MV-4-11 (cell line): ENCODE data around the gene POLR3C.

Experiments
- DNase-seq: peaks from one replicate; lab custom pipeline; 2025; lab: John Stamatoyannopoulos, UW

Gene POLR3C

DNA sequence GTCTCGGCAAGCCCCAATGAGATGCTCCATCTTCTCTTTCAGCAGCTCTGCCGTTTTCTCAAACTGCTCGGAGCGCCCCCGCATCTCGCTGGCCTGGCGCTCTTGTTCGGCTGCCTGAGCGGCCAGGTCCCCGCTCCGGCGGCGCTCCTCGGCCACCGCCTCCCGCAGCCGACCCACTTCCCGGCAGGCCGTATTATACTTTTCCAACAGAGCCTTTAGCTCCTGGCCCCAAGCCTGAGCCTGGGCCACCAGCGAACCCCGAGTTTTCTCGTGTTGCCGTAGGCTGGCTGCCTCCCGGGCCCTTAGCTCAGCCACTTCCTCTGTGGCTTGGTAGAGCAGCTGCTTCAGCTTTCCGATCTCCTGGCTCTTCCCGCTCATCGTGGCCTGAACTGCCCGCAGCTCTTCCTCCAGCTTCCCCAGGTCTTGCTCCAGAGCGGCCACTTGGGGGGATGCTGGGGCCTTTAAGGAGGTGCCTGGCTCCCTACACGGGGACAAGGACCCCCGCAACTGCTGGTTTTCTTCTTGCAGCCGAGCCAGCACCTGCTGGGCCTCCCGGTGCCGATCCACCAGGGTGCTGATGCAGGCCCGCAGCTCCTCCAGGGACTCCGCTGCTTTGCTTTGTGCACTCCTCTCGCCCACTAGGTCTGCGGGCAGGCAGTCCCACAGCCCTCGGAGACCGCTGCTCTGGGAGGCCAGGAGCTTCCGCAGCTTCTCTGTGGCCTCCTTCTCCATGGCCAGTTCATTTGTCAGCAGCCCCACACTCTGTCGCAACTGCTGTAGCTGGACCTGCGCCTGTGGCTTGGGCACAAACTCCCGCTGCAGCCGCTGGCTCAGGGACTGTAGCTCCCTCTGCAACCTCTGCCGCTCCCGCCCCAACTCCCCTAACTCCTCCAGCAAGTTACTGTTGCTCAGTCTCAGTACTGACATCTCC is 48.3 kb downstream of the POLR3C start:
- peak; percentile 65 for DNase-seq

DNA sequence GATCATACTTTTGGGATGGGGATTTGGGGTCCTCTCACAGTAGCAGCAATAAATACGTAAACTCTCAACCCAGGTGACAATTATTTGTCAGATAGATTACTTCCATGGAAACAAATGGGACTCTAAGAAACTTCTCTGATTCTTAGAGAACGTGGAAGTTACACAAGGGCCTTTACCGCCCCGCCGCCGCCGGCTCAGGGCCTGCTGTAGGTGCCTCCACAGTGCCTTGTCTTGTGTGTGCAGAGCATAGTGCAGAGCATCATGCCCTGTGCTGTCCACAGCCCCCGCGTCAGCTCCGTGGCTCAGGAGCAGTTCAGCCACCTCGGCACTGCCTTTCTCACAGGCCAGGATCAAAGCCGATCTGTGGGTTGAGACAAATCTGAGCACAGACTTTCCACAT is 50.6 kb downstream of the POLR3C start:
- peak; percentile 46 for DNase-seq

GRCh38 chr1:145877923-145878486 is 54.0 kb downstream of the POLR3C start:
- DNase-seq: no peak

DNA sequence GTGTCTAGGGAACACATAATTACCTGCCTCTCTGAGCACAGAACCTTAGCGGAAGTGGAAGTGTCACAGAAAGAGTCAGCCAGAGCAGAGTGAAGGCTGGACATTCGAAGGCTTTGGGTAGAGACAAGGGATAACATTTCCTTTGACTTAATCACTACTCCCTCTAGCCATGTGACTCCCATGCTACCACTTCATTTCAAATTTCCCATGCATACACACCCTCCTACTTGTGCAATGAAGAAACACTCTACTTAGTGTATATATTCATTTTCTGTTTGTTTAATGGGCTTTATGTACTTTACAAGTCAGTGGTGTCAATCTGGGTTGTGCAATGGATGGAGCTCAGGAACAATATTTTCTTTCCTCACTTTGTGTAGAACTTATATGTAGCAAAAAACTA is 54.7 kb downstream of the POLR3C start:
- no peak for DNase-seq

- peak; percentile 73 for DNase-seq
Measured at GRCh38 chr1:145879775-145880174, 55.8 kb downstream of the POLR3C start.

DNA sequence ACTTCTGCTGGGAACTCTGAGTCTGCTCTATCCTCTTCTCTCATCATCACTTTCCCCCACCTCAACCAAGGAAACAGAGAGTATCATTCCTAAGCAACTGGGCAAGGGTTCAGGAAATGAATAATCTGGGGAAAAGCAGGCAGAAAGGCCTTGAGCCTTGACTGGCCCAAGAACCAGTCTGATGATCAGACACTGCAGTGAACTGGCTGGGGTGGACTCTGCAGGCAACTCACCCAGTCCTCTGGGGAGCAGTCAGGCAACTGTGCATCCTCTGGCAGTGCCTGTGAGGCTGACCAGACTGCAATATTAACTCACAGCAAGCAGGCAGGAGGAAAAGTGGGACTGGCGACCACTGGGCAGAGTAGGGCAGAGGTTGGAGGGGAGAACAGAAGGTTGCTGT is 60.7 kb downstream of the POLR3C start:
- no peak for DNase-seq

DNA sequence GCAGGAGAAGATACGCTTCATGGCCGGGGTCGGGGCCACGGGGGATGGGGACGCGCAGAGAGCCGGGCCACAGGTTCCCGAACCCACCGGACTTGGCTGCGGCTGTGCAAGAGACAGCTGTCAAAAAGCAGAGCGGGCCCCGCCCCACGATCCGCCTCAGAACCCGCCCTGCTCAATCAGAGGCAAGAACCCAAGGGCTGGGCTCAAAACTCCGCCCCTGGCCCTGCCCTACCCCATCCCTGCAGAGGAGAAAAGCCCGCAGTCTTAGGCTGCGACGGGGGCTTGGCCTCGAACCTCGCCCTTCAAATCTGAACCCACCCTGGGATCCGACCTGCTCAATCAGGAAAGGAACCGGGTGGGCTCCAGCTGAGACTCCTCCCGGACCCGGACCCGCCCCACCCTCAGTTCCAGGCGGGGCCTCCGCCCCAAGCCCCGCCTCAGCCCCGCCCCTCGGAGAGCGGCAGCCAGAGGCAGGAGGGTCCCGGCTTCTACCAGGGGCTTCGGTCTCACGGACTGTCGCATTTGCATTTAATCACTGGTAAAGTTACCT is 61.8 kb downstream of the POLR3C start, which contains the start of gene ANKRD35:
Gene ANKRD35, minus strand, starts transcription at position 129 of the 550 bp plus-strand sequence. Its CDS starts 108 bp downstream, at position 21.
- peak; percentile 69 for DNase-seq

DNA sequence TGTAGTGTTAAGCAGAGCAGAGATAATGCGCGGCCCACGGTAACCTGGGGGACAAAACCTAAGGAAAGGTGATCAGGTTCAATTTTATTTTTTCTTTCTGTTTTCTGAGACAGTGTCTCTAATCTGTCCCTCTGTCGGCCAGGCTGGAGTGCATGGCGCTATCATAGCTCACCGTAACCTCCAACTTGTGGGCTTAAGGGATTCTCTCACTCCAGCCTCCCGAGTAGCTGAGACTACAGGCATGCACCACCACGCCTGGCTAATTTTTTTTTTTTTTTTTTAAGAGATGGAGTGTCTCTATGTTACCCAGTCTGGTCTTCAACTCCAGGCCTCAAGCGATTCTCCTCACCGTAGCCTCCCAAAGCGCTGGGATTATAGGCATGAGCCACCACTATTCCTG is 62.4 kb downstream of the POLR3C start:
- no peak for DNase-seq

DNA sequence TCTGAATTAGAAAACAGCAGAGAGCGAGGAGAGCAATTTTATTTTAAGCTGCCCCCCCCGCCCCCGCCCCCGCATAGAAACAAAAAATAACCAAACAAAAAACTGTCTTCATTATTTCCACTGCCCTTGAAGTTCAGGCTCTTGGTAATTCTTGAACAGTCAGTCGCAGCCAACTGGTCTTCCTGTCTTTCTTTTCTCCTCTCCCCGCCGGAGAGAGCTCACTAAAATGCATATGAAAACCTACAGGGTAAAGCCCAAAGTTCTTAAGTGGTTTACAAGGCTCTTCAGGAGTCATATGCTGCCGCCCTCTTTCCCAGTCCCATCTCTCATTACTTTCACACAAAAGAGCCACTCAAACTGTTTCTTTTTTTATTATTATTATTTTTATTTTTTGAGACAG is 62.8 kb downstream of the POLR3C start:
- DNase-seq: no peak

- no peak for DNase-seq
Measured at GRCh38 chr1:145887631-145888030, 63.6 kb downstream of the POLR3C start.

GRCh38 chr1:145889722-145890121 is 65.7 kb downstream of the POLR3C start:
- no peak for DNase-seq

DNA sequence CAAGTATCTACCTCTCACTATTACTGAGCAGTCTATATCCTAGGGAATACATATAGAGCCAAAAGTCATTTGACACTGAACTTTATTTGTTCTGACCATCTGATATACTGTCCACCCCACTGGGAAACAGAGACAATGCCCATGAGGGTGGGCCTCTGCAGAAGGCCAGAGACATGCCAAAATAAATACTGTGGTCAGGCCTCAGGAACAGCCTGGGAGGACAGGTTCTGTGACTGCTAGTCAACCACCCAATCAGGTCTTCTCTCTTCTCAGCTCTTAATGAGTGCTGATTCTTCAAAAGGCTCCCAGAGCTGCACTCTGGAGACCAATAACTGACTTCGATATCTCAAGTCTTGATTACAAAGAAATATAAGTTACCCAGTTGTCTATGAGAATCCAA is 67.1 kb downstream of the POLR3C start:
- DNase-seq: no peak

DNA sequence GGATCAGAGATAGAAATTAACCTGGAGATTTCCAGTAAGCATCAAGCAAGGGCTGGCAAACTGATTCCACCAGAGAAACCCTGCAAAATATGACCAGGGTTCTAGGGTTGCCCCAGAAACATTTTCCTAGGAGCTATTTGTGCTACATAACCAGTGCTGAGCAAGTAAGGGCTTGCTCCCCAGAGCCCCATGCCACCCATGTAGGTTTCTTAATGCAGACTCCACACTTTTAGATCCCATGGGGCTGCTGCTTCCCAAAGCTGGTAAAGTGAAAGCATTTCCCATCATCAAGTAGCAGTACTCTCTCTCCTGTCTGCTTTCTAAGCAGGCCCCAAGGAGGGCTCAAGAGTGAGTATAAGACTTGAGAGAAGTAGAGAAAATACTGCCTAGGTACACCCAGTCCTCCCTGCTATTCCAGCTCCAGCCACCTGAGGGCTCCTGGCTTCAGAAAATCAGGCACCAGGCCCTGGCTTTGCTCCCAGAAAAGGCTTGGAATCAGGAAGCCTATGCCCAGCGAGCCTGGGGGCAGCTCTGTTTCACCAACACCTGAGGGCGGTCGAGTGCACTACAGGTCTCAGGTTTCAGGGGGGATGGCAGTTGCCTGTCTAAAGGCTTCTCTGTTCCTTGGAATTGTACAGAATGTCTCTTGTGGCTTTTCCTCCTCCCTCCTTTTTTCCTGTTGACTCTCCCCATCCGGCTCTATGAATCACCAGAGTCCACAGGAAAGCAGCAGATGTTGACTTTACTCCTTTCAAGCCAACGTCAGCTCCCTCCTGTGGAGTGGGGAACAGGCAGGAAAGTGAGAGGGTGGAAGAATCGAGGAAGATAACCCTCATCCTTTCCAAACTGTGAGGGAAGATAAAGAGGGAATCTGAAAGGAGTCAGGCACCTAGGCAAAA is 67.8 kb downstream of the POLR3C start:
- peak; percentile 55 for DNase-seq

GRCh38 chr1:145892486-145893087 is 68.6 kb downstream of the POLR3C start:
- no peak for DNase-seq

- DNase-seq: no peak
Measured at GRCh38 chr1:145893306-145894055, 69.5 kb downstream of the POLR3C start.
